OCI-LY7 (cell line): Measurements from ENCODE around the gene DAND5. TPM values are rescaled to one million over a fixed set of nuclear protein-coding genes. Genes with fewer than 3 reads are reported as not detected.

Experiments
- Bru-seq: library from RNA; stranded (reverse); fragments of 400-500 nt; gene quantifications from one replicate; lab custom pipeline; 2021; lab: Mats Ljungman, UMichigan
- BruChase-seq, 2 experiments: library from RNA; stranded (reverse); fragments of 400-500 nt; gene quantifications; one replicate each; lab custom pipeline; 2021; lab: Mats Ljungman, UMichigan
- BruUV-seq: library from RNA; stranded (reverse); fragments of 400-500 nt; replicated peaks from 2 replicates; lab custom pipeline; 2021; lab: Mats Ljungman, UMichigan
- CTCF ChIA-PET: fragments of 300-600 bp; sonication (Branson Sonifier 250); formaldehyde crosslinking; loops from one replicate; lab custom pipeline; 2022; ENCODE audit warnings: antibody characterized with exemption; ENCODE audit not compliant: unreplicated experiment; lab: Charles Lee
- POLR2A ChIA-PET: fragments of 300-600 bp; sonication (Branson Sonifier 250); formaldehyde crosslinking; loops from one replicate; lab custom pipeline; 2022; ENCODE audit warnings: antibody characterized with exemption; lab: Charles Lee
- DNase-seq: peaks from one replicate; pipeline ENCODE4 v3.0.0-alpha.2; 2015; ENCODE audit warnings: low spot score
- H2AFZ ChIP-seq: fragments of 200-600 bp; sonication (generic), shearing (Covaris generic); 2 replicates; pipeline ENCODE4 v1.6.1; 2014; ENCODE audit warnings: mild to moderate bottlenecking, antibody characterized with exemption, low read length, moderate library complexity
- H3K27ac ChIP-seq: fragments of 200-600 bp; sonication (generic); 2 replicates; pipeline ENCODE4 v1.5.1; 2014; ENCODE audit warnings: mixed run types, low read depth, mild to moderate bottlenecking, moderate library complexity, low read length, inconsistent platforms; ENCODE audit not compliant: poor library complexity, severe bottlenecking
- H3K36me3 ChIP-seq: fragments of 200-600 bp; sonication (generic); 2 replicates; pipeline ENCODE4 v1.6.1; 2014; ENCODE audit warnings: mild to moderate bottlenecking, antibody characterized with exemption, low read length, moderate library complexity, mixed read lengths; ENCODE audit not compliant: insufficient read depth
- H3K4me1 ChIP-seq: fragments of 200-600 bp; sonication (generic); 2 replicates; pipeline ENCODE4 v1.5.1; 2014; ENCODE audit warnings: mild to moderate bottlenecking, low read length; ENCODE audit not compliant: insufficient read depth, poor library complexity, severe bottlenecking
- H3K4me2 ChIP-seq: fragments of 200-600 bp; sonication (generic); 2 replicates; pipeline ENCODE4 v1.6.1; 2014; ENCODE audit warnings: mild to moderate bottlenecking, low read length
- H3K4me3 ChIP-seq: fragments of 200-600 bp; sonication (generic); 2 replicates; pipeline ENCODE4 v1.5.1; 2014; ENCODE audit warnings: mild to moderate bottlenecking, low read depth, low read length; ENCODE audit not compliant: poor library complexity, severe bottlenecking
- H3K79me2 ChIP-seq: fragments of 200-600 bp; sonication (generic); 2 replicates; pipeline ENCODE4 v1.6.1; 2016; ENCODE audit warnings: low read depth, mild to moderate bottlenecking, low read length, moderate library complexity, mixed read lengths; ENCODE audit not compliant: insufficient read depth
- H3K9me2 ChIP-seq: fragments of 200-600 bp; sonication (generic); 2 replicates; pipeline ENCODE4 v1.6.1; 2016; ENCODE audit warnings: mild to moderate bottlenecking, low read length, mixed read lengths; ENCODE audit not compliant: insufficient read depth
- H3K9me3 ChIP-seq: fragments of 200-600 bp; sonication (generic); 2 replicates; pipeline ENCODE4 v1.6.1; 2014; ENCODE audit warnings: mild to moderate bottlenecking, mixed run types, low read length, mixed read lengths
- H4K20me1 ChIP-seq: fragments of 200-600 bp; sonication (generic); 2 replicates; pipeline ENCODE4 v1.6.1; 2014; ENCODE audit warnings: mild to moderate bottlenecking, antibody characterized with exemption, low read length, moderate library complexity, mixed read lengths; ENCODE audit not compliant: insufficient read depth
- CTCF ChIP-seq: fragments of 200-600 bp; sonication (generic); conservative IDR thresholded peaks from 2 replicates; pipeline ENCODE4 v1.5.1; 2014; ENCODE audit warnings: mild to moderate bottlenecking, antibody characterized with exemption, low read length, moderate library complexity, mixed read lengths
- EZH2phosphoT487 ChIP-seq: fragments of 200-600 bp; sonication (generic); IDR thresholded peaks from 2 replicates; pipeline ENCODE4 v1.6.1; 2018; ENCODE audit warnings: low read depth, borderline replicate concordance, mild to moderate bottlenecking, mixed run types, antibody characterized with exemption, low read length, moderate library complexity, mixed read lengths
- intact Hi-C: fragments of 100-400 bp; cut with micrococcal nuclease; formaldehyde crosslinking; loops from one replicate; pipeline ENCODE4 v1.10.0; 2022; ENCODE audit not compliant: unreplicated experiment
- long read RNA-seq: library from polyadenylated mRNA; stranded (forward); transcript quantifications from one replicate; pipeline ENCODE4 v2.0.0, GENCODE V29; 2022
- total RNA-seq, 2 experiments: library from RNA; depleted of rRNA in 1 of 2; stranded (reverse); fragments of >200 nt in 1 of 2; shearing (Covaris generic) in 1 of 2; gene quantifications; 2 replicates each; pipeline ENCODE4 v1.2.3, GENCODE V29; 2014 to 2022

The DAND5 gene
- total RNA-seq (2014; rRNA removed; shearing (Covaris generic)) (0.06 and 0.18 TPM in 2 replicates), total RNA-seq (2022) (0.77 and 0.84 TPM in 2 replicates), Bru-seq, nascent RNA (percentile 34 among the genes with signal in this experiment), BruChase-seq, experiment 1, labeled RNA remaining after a 6-hour chase (percentile 34 among the genes with signal in this experiment), BruChase-seq, experiment 2, labeled RNA remaining after a 2-hour chase (percentile 37 among the genes with signal in this experiment)
- long read RNA-seq, partial matches to known transcripts: 0 of 1 reads
- long read RNA-seq, other reads (novel, unspliced or antisense): 1 of 1 reads

- DNase-seq: no peak
- no peaks in the 10 kb centered on the region for H4K20me1 ChIP-seq
- no peaks in the 10 kb centered on the region for H3K9me2 ChIP-seq
- no TSS peak for BruUV-seq
- POLR2A ChIA-PET: interaction anchor here (0.7 kb wide), 1 partner anchor 89 kb away, joined by 3 read pairs; no protein-coding TSS in a partner anchor
- CTCF ChIA-PET: no interaction called here
- intact Hi-C loops: no loop called here
- TF ChIP-seq CTCF (no peak), EZH2phosphoT487 (no peak)
- H3K36me3 ChIP-seq: no peaks in the 10 kb centered on the region
- H3K4me2 ChIP-seq: no peak within 1 kb of the TSS
- H3K27ac ChIP-seq: no peak within 1 kb of the TSS
- no peak within 1 kb of the TSS for H3K4me3 ChIP-seq
- H3K79me2 ChIP-seq: no peaks in the 10 kb centered on the region
- no peaks in the 10 kb centered on the region for H3K9me3 ChIP-seq
- peaks cover 6% of the 10 kb centered on the region for H3K4me1 ChIP-seq
- H2AFZ ChIP-seq: no peak within 1 kb of the TSS
Observed at GRCh38 chr19:12969292-12969988, at the start of gene DAND5. DAND5 (plus strand) TSS chr19:12969576; CDS start chr19:12969661, 85 bp downstream.

GRCh38 chr19:12921047-12921446, 48.3 kb upstream of the DAND5 start:
- H3K27ac ChIP-seq: peak overlapping the region; percentile 21

More at GRCh38 chr19:12921047-12921446, 48.3 kb upstream of the DAND5 start:
- no TSS peak for BruUV-seq
- Histone ChIP-seq H4K20me1 (no peaks in the 10 kb centered on the region), H2AFZ (no peak overlapping the region), H3K9me2 (no peaks in the 10 kb centered on the region), H3K4me2 (no peak overlapping the region), H3K4me1 (peaks cover 12% of the 10 kb centered on the region), H3K36me3 (peaks cover 50% of the 10 kb centered on the region), H3K9me3 (no peaks in the 10 kb centered on the region), H3K79me2 (no peaks in the 10 kb centered on the region), H3K4me3 (no peak overlapping the region)
- CTCF ChIA-PET: no interaction called here
- intact Hi-C loops: no loop called here
- TF ChIP-seq CTCF (no peak), EZH2phosphoT487 (no peak)
- POLR2A ChIA-PET: interaction anchor here (0.9 to 2.1 kb wide), 3 partner anchors 22 to 184 kb away, joined by 3 to 5 read pairs (median 3); partner anchors contain the start of genes GCDH and GET3
- no peak for DNase-seq
